Ureter (tissue), 1 donor: ENCODE measurements around the gene SBF2. TPM values are rescaled to one million over a fixed set of nuclear protein-coding genes. Genes with fewer than 3 reads are reported as not detected.

ENCODE experiments used
- DNase-seq: peaks from one replicate; pipeline ENCODE4 v3.0.0-alpha.2; 2020; ENCODE audit warnings: low spot score
- total RNA-seq: library from RNA; stranded (reverse); gene quantifications from one replicate; pipeline ENCODE4 v1.2.4, GENCODE V29; 2023
- donor health status: DM: yes; HTN: yes; CAD: no.

SBF2 gene
- total RNA-seq, 1 donor from 2014 or later = 90.7 TPM

DNA sequence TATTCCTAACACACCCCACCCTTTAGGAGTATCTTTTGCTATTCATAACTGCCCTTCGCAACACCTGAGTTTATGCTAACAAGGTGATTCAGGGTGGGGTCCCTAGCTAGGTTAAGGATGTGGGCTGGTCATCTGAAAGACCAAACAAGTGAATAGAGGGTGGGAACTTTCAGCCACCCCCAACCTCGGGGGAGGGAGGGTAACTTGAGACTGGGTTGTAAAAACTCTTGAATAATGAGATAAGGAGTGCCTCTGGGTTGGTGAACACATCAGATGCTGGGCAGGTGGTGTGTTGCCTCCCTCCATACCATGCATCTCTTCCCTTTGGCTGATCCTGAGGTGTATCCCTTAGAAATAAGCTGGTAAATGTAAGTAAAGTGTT lies 518.6 kb downstream of the SBF2 start:
- DNase-seq = no peak

DNA sequence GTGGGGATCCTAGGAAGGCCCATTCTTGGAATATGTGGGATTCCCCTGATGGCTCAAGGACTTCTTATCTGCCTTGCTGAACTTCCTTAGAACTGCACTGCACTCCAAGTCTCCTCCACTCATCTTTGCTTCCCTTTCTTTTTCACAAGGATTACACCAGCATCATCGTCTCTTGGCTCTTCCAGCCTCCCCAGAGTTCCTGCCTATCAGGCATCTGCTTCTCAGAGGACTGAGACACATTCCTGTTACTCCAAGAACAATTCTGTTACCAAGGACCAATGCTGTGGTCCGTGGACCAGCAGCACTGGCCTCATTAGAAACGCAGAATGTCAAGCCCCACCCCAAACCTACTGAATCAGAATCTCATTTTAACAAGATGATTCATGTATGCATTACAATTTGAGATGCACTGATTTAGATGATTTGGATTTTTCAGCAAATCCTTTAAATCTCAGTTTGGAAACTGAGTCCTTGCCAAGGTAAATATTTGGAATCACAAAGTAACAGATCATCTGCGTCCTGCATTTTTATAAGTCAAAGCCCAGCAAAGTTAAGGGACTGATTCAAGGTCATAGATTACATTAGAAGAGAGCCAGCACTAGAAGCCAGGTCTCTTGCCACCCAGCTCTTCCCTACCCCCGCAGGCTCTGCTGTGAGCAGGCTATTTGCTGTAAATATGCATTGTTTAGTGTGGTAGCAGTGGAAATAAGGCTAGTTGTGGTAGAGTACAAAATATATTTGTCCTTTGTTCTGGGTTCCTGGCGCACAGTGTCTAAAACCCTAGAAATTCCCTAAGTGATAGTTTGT lies 519.2 kb downstream of the SBF2 start:
- no peak for DNase-seq

DNA sequence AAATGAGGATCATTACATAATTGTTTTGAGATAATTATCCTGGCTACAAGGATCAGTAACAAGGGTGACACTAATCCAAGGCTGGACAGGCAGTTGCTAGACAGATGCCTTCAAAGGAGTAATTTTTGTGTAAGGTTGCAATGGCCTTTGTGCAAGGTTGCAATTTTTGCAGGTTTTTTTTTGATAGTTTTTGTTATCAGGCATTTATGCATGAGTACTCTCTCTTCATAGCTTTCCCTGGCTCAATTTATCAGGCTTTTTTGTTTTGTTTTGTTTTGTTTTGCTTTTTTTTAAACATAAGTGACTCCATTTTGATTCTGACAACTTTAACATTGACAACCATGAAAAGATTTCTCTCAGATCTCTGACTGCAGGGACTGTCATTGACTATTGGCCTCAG lies 519.9 kb downstream of the SBF2 start:
- DNase-seq = no peak

DNA sequence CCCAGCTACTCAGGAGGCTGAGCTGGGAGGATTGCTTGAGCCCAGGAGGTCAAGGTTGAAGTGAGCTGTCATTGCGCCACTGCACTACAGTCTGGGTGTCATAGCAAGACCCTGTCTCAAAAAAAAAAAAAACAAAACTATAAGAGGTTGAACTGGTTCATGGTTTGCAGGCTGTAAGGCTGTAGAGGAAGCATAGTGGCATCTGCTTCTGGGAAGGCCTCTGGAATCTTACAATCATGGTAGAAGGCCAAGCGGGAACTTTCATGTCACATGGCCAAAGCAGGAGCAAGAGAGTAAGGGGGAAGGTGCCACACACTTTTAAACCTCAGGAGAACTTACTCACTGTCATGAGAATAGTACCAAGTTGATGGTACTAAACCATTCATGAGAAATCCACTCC lies 520.5 kb downstream of the SBF2 start:
- no peak for DNase-seq

DNA sequence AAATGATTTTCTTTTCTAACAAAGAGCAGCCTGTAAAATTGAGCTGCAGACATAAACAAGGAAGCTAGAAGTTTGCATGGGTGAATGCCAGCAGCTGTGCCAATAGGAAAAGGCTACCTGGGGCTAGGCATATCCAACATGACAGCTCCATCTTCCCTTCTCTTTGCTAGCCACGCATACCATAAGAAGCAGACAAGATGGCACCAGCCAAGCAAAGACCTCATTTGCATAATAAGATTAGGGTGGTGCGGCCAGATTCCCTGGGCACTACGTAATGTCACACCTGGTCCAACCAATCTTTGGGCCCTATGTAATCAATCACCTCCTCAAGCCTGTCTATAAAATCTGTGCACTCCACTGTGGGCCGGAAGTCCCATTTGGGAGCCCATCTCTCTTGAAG lies 521.8 kb downstream of the SBF2 start:
- DNase-seq = no peak

DNA sequence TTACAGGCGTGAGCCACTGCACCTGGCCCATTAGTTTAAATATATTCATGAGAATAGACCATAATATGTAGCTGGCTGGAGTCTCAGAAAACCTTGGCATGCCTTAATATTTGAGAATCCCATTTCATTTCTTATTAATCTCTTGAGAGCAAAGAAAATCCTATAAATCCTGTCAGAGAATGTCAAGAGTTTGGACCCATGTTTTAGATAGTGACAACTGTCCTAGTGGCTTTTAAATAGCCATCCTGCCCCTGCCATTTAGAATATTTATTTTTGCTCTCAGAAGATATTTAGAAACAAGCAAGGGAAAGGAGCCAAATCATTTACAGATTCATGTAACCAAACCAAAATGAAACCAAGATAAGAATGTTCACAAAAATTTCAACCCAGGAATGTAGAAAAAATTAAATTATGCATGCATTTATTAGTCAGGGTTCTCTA lies 522.9 kb downstream of the SBF2 start:
- no peak for DNase-seq

DNA sequence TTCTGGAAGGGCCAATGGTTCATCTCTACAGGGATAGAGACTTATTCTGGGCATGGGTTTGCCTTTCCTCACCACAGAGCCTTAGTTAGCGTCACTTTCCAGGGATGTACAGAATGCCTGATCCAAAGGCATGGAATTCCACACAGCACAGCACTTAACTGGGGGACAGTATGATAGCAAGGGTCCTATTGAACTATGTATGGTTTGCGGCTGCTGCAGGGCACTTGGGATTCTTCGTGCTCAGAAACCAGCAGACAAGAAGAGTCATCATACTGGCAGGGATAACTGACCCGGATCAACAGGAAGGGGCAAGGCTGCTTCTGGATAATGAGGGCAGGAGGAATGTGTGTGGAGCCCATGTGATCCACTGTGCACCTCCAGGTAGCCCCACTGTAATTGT lies 524.4 kb downstream of the SBF2 start:
- no peak for DNase-seq

DNA sequence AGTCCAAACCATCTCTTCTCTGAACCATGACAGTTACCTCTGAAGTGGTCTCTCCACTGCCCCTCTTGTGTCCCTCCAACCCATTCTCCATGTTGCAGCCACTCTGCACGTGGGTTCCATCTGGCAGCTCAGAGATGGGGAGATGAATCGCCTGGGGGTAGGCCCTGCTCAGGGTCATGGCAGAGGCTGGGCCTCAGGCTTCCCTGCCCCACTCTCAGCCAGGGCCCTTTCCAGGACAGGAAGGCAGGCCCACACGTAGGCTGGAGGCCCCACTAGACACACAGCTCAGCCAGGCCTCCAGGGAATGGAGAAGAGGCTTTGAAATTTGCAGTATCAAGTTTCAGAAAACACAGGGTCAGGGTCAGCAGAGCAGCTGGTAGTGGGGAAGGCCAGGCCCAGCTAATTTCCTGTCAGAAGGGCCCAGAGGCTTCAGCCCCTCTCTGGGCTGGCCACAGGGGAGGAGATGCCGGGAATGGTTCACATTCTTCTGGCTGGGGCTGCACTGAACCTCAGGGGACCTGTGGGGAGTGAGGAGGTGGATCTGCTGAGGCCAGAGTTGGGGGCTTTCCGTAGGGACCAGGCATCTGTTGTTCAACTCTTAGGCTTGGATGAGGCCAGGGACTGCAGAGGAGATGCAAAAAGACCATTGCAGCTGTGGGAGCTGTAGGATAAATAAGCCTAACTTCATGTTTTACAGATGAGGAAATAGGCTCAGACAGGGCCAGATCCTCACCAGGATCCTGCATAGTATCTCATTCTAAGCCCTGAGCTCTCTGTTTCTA lies 528.5 kb downstream of the SBF2 start:
- no peak for DNase-seq

DNA sequence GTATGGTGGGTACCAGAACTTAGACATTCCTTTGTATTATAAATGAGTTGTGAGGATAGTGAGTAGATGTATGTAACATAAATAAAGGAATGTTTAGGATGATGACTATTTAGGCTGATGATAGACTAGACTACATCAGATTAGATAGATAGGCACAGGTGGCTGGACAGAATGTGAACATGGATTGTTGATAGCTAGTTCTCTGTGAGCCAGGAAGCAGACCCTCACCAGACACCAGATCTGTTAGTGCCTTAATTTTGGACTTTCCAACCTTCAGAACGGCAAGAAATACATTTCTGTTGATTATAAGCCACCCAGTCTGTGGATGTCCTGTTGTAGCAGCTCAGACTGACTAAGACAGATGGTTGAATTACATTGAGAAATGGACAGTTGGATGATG lies 530.7 kb downstream of the SBF2 start:
- no peak for DNase-seq

DNA sequence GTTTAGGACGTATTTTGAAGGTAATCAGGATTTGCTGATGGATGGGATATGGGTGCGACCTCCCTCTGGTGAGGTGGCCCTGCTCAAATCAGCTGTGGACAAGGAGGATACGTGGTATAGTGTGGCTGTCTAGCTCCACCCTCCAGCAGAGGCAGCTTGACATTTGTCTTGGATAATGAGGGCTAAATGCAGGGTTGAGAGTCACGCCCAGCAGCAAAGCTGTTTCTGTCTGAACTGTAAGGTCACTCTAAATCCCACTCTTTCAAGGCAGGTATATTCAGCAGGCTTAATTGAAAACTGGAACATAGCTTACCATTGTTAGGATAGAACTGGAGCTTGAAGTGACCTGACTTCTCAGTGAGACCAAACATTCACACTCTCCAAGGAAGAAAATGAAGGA lies 531.5 kb downstream of the SBF2 start:
- no peak for DNase-seq

DNA sequence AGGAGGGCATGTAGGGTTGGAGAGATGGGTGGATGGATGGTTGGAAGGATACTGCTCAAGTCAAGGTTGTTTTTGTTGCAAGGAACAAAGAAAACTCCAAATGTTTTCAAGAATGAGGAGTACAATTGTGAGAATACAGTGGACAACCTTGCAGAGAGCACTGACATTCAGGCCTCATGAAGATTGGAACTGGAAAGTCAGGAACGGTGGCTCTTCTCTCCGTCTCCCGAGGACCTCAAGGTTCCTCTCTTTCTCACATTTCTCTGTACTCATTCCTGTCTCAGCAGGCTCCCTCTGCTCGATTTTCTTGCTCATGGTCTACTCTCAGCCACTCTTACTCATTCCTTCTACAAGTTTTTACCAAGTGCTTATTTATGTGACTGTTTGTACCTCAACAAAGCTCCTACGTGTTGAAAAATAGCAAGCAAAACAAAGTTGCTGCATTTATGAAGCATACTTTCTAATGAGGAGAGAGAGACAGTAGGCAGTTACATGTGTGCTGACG lies 532.5 kb downstream of the SBF2 start:
- DNase-seq = no peak

DNA sequence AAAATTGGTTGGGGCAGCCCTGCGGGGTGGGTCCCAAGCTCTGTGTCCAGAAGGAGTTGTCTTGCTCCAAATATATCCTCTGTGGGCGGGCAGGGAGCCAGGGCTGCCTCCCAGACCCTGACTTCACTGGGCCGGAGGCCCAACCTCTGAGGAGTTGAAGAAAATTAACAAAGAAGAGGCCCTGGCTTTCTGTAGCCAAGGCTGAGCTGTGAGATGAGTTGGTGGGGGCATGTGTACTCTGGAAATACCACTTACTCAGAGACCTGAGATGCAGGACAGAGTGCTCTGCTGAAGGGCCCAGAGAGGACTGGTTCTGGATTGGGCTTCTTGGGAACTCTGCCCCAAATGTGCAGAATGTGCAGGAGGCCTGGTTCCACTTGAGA lies 533.8 kb downstream of the SBF2 start:
- peak; percentile 90 for DNase-seq

DNA sequence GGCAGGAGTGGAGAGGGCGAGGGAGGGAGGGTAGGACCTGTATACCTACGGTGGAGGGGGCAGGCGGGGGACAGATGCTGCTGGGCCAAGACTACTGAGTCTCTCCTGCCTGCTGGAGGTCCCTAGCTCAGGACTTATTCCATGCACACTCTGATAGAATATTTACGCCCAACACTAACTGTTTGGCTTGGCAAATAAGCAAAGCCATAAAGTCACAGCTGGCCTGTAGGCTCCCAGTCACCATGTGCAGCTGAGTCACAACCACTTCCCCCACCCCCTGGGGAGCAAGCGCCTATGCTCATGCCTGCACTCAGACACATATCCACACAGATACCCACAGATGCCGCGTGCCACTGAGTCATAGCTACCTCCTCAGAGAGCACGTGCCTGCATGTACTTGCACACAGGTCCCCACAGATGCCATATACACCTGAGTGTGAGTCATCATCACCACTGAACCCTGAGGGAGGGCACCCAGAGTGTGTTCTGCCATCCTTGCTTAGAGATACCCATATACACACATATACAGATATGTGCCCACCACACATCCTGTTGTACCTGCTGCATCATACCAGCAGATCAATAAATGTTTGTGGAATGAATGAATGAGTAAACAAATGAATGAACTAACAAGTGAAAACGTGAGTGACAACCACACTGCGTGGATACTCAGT lies 534.4 kb downstream of the SBF2 start:
- peak; percentile 93 for DNase-seq

DNA sequence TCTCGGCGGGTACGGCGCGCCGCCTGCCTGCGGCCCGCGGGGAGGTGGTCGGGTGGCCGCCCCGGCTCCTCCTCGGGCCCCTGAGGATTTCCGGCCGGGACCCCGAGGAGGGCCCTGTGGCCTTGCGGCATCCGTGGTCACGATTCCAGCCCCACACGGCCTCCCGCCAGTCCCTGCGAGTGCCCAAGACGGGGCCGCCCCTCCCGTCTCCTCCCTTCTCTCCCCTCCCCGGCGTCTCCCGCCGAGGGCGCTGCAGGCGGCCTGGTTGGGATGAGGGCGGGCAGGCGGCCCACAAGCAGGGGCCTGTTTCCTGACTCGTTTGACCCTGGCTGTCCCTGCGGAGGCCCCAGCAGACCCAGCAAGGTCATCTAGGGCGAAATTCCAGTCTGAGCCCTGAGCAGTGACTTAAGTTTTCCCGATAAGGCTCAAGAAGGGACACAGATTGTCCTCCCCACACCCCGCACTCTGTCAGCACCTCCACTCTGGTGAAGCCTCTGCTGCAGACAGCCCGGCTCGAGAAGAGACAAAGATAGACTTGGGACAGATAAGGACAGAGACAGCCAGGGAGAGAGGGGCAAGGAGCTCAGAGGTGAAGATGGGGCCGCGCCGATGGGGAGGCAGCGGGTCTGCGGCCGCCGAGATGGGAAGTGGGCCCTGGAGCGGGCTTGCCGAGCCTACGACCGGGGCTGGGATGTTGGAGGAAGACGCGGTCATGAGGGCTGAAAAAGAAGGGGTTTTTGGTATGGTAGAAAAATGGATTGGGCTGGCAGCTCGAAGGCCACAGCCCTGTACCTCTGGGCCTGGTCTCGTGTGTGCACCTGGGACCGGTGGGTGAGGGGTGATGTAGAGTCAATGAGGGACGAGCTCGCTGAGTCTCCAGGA lies 535.1 kb downstream of the SBF2 start:
- peak; percentile 84 for DNase-seq

DNA sequence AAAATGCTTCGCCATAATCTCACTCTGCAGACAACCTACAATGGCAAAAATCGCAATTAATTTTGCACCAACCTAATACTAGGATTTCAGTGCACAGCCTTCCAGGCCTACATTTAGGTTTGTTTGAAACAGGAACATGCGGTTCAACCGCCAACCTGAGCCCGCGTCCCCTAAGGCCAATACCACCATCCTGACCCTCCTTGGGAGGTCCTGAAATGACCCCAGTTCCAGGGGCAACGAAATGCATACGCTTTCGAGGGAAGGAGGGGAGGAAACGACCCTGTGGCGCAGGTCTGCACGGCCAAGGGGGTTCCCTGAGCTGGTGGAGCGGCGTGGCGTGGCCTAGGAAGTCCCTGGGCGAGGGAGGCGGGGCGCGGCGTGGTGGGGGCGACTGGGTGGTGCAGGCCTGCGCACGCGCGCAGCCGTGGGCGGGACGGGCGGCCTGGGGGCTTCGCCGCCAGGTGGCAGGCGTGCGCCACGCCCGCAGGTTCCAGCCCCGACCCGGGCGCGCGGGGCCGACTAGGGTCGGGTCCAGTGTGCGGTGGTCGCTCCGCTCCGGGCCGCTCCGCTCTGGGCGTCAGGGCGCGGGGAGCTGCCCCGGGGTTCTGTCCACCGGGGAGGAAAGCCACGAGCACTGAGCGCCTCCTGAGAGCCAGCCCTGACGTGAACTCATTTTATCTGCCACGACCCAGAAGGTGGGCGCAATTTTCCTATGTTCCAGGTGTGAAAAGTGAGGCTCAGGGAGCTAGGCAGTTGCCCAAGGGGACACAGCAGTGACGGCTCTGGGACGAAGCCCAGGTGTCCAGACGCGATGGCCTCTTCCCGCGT lies 536.0 kb downstream of the SBF2 start:
- DNase-seq = peak; percentile 92

DNA sequence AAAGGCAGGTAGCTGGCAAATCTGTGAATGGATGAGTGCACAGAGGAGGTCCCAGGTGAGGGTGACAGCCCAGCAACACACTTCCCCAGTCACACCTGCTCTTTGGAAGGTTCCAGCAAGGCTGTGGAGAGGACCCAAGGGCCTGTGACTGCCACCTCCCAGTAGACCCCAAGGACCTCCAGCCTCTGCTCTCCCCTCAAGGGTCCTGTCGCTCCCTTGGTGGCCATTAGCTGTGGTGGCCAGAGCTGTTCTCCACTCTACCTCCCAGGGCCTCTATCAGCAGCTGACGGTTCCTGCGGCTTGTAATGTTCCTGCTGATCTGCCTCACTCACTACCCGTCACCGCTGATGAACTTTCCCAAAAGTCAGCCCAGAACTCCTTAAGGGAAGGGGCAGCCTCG lies 537.1 kb downstream of the SBF2 start:
- no peak for DNase-seq

DNA sequence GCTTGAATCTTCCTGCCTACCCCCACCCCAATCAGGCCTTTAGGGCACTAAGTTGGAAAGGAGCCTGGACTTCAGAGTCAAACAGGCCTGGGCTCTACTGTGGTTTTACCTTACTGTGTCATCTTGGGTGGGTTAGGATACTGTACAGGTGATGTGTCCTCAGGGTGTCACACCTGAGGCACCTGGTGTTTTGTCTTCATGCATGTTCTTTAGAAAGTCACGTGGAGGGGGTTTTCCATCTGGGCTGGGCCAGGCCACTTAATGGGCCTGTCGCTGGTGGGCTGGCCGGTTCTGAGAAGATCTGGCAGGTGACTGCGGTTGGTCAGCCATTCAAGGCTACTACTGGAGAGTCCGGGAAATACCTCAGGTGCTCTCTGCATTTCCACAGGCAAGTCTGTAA lies 537.6 kb downstream of the SBF2 start:
- DNase-seq = no peak

DNA sequence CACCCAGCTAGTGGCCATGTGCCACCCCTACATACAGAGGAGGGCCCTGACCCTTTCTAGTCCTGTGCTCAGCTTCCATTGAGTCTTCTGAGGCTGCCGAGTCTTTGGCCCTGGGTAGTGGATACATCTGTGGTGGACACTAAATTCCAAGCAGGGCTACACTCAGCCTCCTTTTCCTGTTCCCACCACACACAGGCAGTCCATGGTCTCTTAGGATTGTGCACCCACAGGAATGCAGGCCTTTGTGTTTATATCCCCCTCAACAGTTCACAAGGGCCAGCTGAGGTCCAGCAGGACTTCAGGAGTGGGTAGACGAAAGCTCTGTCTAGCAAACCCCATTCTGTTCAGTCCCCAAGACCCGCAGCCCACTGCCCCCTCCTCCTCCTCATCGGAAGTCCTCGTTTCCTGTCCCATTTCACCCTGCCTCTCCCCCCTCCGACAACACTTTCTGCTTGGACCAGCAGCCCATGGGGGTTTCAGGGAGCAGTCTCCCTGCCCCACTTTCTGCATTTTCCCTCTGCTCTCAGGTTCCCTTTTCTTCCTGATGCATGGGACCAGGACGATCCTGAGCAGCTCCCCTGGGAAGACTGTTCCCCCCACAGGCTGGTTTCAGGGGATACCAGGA lies 538.3 kb downstream of the SBF2 start:
- DNase-seq = no peak

DNA sequence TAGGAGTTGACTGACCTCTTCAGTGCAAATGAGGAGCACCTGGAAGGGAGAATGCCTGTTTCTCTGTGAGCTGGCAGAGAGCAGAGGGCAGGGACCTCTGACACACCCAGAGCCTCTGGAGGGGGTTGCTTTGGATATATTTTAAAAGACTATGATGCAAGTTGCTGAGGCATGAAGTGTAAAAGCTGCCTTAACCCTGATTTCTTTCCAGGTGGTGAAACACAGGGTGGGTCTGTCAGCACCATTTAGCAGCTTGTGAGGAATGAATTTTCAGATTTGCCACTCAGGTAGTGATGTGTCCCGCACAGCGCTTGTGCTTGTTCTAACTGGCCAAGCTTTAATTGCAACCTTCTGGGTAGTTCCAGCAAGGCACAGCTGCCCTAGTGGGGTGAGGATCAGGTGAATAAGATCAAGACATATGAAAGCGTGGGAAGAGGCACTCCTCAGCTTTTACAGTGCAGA lies 540.0 kb downstream of the SBF2 start:
- DNase-seq = no peak

DNA sequence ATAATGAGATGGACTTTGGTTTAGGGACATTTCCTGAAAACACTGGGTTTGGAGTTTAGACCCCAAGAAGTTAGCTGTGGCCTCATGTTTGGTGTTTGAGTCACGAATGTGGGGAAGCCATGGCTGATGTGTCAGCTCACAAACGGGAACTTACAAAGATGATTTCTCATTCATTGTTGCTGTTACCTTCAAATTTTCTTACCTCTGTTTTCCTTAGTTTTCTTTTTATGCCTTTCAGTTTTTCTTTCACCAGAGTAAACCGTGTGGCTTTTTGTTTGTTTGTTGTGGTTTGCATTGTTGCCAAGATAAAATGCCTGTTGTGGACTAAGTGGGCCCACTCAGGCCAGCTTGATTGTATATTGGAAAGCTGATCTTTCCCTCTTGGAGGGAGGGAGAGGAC lies 541.0 kb downstream of the SBF2 start:
- no peak for DNase-seq
